HG02970 (cell line): Measurements from ENCODE around the gene FANCI.

Source experiments
- ATAC-seq: cut with Tn5 transposase; IDR thresholded peaks from one replicate; pipeline ENCODE4 v1.9.1; 2021; ENCODE audit warnings: mild to moderate bottlenecking, moderate library complexity, moderate number of reproducible peaks; ENCODE audit not compliant: unreplicated experiment, low FRiP score

FANCI gene

DNA sequence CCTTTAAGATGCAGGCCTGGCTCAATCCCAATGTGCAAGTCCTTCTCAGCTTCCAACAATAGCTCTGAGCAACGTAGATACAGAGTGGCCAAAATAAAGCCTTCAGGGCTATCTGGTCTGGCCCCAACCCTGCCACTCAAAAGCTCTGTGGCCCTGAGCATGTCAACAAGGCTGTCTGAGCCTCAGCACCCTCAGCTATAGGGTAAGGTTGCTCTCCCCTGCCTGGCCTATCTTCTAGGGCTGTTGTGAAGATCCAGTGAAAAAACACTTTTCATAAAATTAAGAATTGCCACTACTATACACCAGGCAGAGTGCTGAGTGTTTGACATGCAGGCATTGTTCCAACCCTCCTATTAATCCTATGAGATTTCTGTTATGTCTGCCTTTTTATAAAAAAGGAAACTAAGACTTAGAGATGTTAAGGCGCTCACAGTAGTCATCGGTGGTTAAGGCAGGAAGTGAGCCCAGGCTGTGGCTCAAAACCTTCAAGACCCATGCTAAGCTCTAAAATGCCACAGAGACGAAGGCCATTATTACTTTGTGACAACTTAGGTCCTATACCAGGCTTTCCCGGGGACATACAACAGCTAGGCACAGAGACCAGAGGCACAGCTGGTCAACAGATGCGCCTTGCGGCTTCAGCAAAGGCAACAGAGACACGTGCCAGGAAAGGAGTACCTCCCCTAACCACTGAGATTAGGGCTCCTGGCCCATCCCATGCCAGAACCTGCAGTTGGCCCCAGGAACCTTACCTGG is 85.7 kb downstream of the FANCI start:
- no peak for ATAC-seq

DNA sequence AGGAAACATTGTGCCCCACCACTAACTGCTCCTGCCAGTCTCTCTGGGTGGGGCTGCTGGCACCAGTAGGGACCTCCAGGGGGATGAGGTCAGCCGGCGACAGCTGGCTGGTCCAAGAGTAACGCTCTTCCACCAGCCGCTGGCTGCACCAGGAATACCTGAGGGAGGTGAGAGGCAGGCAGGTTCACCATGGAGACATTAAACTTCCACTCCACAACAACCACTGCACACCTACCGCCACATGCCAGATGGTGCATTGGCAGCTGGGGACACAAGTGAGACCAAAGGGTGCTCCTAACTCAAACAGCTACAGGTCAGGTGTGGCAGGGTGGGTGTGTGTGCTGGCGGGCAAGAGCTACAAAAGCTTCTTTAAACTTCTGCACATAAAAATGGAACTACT is 86.3 kb downstream of the FANCI start:
- ATAC-seq, result no peak

DNA sequence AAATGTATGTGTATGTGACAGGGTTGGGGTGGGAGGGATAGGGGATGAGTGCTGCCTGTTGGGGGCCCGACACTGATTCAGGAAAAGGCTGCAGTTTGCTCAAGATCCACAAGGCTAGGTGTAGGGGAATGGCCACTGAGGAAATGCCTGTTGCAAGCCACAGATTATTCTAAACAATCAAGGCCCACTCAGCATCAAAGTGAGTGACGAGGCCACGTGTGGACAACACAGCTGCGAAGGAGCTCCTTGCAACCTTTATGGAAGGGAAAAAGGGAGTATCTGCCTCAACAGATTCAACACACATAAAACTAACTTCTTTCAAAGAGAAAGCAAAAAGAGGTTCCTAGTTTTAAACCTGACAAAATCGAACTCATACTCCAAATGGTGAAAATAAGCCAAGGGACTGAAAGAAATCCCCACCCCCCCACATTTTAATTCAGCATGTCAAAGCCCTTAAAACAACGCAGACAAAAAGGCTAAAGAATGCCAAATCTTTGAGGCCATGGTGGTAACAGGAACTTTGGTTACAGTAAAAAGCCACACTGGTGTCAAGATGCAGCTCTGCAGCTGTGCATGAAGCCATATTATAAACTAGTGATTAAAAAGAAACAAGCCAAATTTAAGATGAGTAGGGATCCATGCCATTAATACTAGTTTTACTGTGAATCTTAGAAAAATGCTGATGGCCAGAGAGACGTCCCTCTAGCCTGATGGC is 87.3 kb downstream of the FANCI start:
- no peak for ATAC-seq

DNA sequence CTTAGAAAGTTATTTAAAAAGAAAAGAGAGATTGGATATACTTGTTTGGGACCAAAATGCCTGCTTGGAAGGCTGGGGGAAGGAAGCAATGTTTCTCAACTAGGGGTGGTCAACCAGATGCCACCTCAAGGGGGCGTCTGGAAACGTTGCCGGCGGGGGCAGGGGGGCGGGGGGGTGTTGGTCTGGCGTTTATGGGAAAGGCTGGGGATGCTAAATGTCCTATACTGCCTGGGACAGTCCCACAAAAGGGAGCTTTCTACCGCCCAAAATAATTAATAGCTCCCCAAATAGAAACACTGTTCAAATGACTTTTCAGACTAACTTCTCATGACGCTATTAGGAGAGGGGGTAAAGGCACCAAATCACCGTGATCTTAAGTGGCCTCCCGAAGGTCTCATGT is 88.7 kb downstream of the FANCI start:
- ATAC-seq, result no peak

DNA sequence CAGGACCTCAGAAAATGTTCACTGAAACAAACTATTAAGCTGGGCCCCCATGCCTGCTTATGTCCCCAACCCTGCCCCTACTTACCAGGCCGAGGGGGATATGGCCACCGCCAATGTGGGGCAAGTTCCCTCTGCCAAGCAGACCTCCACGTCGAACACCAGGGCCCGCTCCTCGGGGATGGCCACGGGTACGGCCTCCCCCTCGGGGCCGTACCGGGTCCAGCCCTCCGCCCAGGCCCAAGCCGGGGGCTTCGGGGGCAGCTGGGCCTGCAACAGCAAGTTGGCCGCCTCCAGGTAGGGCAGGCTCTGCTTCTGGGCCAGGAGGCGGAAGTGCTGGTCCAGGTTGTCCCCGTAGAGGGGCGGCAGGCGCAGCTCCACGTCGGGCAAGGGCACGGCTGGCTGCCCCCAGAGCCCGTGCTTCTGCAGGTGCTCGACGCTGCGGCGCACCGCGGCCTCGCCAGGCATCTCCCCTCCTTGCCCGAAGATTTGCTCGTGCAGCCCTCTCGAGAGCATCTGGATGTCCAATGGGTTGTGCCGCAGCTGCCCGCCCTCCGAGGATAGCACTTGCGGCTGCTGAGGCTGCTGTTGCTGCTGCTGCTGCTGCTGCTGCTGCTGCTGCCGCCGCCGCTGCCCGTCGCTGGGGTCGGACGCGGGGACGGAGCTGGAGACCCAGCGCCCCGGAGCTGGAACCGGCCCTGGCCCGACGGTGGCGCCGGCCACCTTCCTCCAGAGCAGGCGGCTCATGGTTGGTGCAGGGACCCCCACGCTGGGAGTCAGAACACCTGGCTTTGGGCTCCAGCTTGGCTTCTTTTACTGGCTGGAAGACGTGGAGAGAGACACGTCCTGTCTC is 89.5 kb downstream of the FANCI start:
- no peak for ATAC-seq

DNA sequence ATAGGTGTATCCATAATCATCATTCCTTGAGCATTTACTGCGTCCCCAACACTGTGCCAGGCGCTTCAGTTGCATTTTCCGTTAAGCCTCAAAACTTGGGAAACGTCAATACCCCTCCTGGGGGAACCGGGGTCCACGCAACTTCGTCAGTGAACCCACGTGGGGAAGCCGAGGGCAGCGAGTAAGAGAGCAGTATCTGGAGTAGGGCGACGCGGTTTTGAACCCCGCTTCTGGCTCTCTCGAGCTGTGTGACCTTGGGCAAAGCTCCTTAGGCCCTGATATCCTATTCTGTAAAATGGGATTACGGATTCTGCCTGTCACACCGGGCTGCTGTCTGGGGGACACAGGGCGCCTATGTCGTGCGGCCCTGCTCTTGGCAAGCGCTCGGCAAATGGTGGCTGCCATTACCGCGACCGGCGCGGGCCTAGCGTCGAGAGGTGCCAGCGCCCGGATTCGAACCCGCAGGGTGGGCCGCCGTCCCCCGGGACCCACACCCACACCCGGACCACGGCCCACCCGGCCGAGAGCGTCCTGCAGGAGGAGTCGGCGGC is 90.3 kb downstream of the FANCI start:
- ATAC-seq, result no peak

DNA sequence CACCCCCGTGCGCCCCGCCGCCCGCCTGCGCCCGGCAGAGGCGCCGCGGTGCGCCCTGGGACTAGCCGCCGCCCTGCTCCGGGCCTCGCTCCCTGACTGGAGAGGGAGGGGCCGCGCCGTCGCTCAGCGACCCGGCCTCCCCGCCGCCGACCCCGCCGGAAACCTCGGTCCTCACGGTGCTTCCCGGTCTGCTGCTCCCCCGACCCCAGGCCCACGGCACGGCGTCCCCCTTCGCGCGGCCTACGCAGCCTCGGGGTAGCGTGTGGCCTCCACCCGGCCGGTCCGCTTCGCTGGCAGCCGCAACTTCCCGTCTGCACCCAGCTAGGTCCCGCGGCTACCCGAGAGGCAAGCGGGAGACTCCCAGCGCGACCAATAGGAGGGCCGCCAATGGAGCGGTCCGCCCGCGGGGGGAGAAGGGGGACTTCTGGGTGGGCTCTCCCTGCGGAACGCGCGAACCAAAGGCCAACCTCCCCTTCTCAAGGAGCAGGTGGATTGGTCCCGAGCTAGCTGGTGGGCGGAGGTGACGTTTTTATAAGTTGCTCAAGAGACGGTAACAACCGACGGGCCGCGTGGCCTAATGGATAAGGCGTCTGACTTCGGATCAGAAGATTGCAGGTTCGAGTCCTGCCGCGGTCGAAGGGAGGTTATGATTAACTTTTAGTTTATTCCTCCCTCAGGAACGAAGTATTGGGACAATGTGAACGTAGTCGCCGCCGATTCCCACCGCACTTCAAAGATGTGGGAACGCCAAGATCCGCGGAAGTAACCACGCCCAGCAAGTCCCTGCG is 90.9 kb downstream of the FANCI start, which contains the start of gene POLG:
POLG (minus strand) TSS at position 315 of the 788 bp plus-strand sequence. CDS start 1,070 bp downstream, outside the sequence.
- ATAC-seq, result peak; percentile 91

DNA sequence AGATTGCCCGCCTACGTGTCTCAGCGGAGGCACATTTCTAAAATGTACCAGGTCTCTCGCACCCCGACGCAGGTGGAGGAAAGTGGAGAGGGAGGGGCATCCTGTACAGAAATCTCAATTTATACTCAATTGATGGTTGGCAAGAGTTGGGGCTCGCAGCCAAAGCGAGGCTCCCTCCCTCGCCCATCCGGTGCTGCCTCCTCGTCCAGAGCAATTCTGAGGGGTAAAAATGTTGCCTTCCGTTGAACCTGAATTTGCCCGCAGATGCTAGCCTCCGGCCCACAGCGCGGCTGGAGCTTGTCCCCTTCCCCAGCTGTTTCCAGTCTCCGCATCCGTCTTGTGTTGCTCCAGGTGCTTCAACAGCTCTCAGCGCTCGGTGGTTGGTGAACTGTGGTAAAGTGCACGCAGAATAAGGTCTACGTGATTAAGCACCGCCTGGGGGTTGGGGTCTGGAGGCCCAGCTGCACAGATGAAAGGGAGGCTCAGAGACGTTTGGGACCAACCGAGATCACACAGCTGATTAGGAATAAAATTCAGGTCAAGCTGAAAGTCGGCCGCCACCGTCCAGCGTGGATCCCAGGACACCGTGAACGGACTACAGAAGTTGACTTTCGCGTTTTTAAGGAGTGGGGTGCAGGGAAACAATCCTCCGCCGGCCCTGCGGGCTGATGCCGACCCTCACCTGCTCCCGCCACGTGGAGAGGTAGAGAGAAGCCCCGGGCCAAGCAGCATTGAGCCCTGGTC is 91.7 kb downstream of the FANCI start:
- ATAC-seq, result no peak

DNA sequence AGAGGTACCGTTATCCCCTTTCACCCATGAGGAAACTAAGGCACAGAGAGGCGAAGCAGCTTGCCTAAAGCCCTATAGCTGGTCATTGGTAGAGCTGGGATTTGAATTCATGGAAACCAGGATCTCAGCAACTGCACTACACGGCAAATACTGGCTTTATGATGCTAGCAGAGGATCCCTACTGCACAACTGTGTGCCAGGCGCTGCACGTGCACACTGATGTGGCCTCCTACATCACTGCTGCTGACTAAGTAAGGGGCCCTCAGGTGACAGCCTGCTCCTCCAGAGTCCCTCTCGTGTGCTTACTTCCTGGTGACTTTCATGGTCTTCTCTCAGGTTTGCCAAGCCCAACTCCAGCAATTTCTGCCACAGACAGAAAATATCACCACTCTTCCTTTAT is 94.3 kb downstream of the FANCI start:
- no peak for ATAC-seq

DNA sequence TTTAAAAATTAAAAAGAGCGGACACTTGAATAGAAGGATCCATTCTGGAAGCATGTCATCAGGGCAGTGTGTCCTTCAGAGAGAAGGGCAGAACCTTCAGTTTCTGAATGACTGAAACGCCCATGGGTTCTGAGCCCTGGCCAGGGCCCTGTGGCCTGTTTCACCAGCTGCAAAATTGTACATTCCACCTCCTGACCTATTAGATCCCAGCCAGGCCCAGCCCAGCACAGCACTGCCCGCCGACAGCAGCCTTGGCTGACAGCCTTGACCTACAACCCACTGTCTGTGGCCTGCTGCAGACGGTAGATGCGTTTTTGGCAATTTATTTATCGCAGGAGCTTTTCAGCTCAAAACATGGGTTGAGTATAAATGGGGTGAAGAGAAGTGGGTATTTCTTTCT is 96.8 kb downstream of the FANCI start:
- no peak for ATAC-seq

DNA sequence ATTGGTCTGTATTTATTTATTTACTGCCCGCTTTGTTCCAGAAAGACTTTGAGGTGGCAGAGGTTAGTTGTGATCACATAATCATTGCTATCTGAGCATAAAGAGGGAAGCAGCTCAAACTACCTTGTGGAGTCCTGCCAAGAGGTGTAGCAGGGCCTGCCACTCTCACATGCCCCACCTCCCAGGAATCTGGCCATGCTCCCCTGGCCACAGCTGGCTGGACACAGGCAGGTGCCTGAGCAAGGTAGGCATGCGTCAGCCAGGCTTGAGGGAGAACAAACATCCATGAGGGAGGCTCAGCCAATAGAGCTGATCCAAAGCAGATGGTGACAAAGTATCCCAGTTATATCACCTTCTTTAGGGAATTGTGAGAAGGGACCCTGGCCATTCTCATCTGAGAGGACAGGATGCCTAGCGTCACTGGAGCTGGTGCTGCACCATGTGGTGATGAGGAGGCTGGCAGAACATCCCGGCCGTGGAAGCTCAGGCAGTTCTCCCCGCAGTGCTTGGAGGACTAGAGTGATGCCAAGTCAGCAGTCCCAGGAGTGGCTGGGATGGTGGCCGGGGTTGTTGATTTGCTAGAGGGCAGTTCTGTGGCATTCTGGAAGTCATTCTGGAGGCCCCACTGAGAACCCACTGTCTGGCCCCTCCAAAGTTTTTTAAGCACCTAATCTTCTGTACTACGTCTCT is 97.7 kb downstream of the FANCI start:
- no peak for ATAC-seq

DNA sequence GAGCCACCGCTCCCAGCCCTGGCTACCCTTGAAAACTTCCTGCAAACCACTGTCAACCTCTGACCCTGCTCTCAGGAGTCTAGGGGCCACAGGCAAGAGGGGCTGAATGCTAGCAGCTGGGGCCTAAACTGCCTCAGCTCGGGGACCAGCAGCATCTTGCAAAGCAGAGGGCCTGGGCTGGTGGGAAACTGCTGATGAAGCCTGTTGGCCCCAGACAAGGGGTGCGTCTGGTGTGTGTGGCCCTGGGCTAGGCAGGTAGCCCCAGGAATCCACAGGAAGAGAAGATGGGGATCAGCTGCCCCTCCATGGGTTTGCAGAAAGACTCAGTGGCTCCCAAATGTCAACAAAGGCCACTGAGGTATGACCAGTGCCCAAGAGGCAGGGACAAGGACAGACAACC is 99.1 kb downstream of the FANCI start:
- no peak for ATAC-seq

DNA sequence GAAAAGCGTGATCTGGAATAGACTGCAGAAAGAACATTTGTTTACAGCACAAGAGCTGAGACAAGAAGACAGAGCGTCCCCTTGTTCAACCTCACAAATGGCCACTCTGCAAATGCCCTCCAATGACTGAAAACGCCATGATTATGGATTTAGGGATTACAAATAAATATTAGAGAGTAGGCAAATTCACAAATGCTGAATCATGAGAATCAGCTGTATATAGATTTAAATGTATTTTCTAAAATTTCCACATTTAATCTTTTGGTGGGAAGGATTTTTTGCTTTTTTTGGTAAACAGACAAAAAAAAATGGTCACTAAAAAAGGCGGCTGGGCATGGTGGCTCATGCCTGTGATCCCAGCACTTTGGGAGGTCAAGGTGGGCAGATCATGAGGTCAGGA is 101.5 kb downstream of the FANCI start:
- no peak for ATAC-seq

DNA sequence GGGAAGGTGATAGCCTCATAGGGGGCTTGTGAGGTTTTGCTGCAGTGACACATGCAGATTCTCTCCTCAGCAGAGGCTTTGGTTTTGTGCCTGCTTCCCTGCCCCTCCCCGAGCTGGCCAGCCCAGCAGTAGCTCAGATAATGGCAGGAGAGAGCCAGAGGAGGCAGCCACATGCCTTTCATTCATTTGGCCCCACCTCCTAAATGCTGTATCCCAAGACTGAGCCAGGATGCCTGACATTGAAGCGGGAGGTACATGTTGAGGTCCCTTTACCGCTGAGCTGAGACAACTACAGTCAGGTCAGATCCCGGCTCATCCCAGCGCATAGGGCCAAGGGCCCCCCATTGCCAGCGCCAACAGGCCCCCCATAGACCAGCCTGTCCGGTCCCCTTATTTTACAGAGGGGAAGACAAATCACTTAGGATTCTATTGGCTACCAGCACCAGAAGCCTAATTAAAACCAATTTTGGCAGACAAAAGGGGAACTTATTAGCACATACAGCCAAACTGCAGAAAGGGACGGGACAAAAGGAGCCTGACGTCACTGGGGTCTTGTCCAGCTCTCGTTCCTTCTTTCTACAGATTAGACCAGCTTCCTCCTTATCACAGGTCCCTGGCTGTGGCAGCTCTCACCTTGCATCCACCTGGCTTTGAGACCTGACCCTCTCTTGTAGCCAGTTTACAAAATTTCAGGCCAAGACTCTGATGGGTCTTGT is 102.9 kb downstream of the FANCI start:
- ATAC-seq, result no peak

DNA sequence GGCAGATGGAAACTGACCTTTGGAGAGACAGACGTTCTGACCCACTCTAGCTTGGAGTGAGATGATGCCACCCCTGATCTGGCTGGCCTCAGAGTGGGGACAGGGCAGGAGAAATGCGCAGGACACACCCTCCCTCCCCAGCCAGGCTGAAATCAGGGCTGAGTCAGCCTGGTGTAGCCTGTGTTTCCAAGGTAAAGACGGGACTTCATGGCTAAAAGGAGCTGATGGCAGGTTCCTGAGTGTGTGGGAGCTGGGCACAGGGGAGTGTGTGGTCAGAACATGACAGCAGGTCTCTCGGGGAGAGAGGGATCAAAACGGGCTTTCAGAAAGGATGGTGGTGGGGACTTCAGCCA is 105.4 kb downstream of the FANCI start:
- ATAC-seq, result no peak

DNA sequence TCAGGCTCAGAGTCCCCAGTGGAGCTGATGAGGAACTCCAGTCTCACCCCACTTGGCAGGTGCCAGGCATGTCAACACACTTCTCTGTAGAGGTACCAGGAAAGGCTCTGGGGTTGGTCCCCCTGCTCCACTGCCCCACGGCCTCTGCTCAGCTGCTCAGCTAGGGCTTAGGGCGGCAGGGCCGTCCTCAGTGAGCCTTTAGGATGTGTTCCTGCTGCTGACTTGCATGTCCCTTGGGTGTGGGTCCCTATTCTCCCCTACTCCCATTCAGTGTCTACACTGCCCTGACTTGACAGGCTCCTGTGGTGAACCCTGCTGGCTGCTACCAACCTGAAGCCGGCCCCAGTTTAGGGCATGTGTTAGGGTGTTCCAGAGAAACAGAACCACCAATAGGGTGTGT is 108.7 kb downstream of the FANCI start:
- no peak for ATAC-seq

DNA sequence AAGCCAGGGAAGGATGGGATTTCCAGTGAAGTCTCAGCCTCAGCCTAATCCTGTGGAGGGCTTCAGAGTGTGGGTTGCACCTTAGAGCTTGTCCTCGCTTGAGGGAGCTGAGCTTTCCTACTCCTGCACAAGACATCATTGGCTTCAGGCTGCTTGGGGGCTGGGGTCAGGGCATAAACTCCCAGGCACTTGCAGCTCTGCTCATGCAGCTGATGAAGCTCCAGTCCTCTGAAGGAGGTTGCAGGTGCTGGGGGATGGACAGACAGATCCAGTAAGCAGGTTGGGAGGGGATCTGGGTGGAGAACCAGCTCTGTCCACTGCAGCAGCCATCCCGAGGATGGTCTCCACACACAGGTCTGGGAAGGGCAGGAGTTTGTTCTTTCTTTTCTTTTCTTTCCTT is 110.2 kb downstream of the FANCI start:
- ATAC-seq, result no peak

DNA sequence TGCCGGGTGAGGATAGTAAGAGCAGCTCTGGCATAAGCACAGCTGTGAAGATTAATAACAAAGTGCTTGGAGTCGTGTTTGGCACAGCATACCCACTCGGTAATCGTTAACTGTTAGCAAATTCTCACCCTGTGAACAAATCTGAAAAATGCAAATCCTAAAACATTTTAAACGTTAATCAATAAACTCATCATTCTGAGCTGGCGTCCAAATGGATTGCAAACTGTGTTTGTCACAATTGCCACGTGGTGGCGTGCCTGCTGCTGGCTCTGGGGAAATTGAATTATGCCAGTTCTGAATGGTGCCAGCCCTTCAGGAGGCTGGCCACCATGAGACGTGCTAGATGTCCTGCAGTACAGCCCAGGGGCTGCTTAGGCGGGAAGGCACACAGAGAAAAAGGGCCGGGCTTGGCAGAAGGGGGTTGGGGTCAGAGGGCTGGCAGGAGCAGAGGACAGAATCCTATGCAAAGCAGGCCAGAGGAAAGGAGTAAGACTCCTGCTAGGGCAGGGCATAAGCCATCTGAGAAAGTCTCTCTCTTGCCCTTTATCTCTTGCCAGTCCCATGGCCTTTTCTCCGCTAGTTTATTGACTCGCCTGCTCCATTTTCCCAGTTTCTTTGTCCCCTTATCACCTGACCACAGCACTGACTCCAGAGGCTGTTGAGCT is 113.0 kb downstream of the FANCI start:
- no peak for ATAC-seq
